Kidney (tissue), 14 donors: ENCODE results near the gene ETS1. TPM values are rescaled to one million over a fixed set of nuclear protein-coding genes. Genes with fewer than 3 reads are reported as not detected.

Experiments
- DNase-seq, 5 donors: peaks; one replicate each; pipeline ENCODE4 v3.0.0-alpha.2; 2013 to 2020
- FAIRE-seq: peaks from 2 replicates; lab custom pipeline; 2012; peaks lifted over from hg19 to GRCh38; lab: Jason Lieb, UNC
- H3K27ac ChIP-seq, 2 donors: one replicate each; pipeline ENCODE4 v1.7.0; 2013; ENCODE audit warnings: low read depth in 2 of 2, low read length in 2 of 2, inconsistent platforms in 1 of 2
- H3K27me3 ChIP-seq: one replicate; pipeline ENCODE4 v1.7.1; 2013; ENCODE audit warnings: low read length, inconsistent platforms; ENCODE audit not compliant: control insufficient read depth, insufficient read depth
- H3K36me3 ChIP-seq, 3 donors: one replicate each; pipeline versions ENCODE4 v1.7.0 to v1.7.1; 2013; ENCODE audit warnings: low read length in 3 of 3, control low read depth in 1 of 3, inconsistent platforms in 1 of 3; ENCODE audit not compliant: insufficient read depth in 3 of 3, control insufficient read depth in 2 of 3
- H3K4me1 ChIP-seq, 3 donors: one replicate each; pipeline versions ENCODE4 v1.7.0 to v1.7.1; 2013; ENCODE audit warnings: low read length in 3 of 3, inconsistent platforms in 1 of 3, low read depth in 1 of 3; ENCODE audit not compliant: control insufficient read depth in 2 of 3, insufficient read depth in 2 of 3
- H3K4me3 ChIP-seq, 3 donors: one replicate each; pipeline versions ENCODE4 v1.7.0 to v1.8.1; 2013; ENCODE audit warnings: low read length in 3 of 3, control low read depth in 1 of 3, inconsistent platforms in 1 of 3
- H3K9ac ChIP-seq, 3 donors: one replicate each; pipeline versions ENCODE4 v1.7.0 to v1.7.1; 2013; ENCODE audit warnings: low read length in 3 of 3, control low read depth in 1 of 3, inconsistent platforms in 1 of 3
- H3K9me3 ChIP-seq, 3 donors: one replicate each; pipeline versions ENCODE4 v1.7.0 to v1.7.1; 2013; ENCODE audit warnings: low read length in 3 of 3, control low read depth in 1 of 3, inconsistent platforms in 1 of 3; ENCODE audit not compliant: control insufficient read depth in 2 of 3, insufficient read depth in 1 of 3
- intact Hi-C: fragments of 100-400 bp; cut with DNase I; formaldehyde crosslinking; loops from one replicate; pipeline ENCODE4 v1.11.1; 2022
- polyA plus RNA-seq: library from polyadenylated mRNA; stranded (reverse); fragments of 350-450 nt; fragmentation: Illumina TruSeq; extraction: RNeasy Lipid Tissue Mini Kit (QIAGEN cat#74804); gene quantifications from one replicate; pipeline ENCODE4 v1.2.3, GENCODE V29; 2014; ENCODE audit warnings: low read depth, low replicate concordance; ENCODE audit not compliant: insufficient read depth
- total RNA-seq: library from RNA; stranded (reverse); fragmentation: NEBNext Ultra II Directional; extraction: Animal tissue kit (Norgen Biotek cat#: 25700); gene quantifications from one replicate; pipeline ENCODE4 v1.2.1, GENCODE V29; 2021
- TF ChIP-seq, protein P1 (sequence below): IDR thresholded peaks from 3 replicates; pipeline ENCODE4 v1.5.1; 2012; ENCODE audit warnings: mild to moderate bottlenecking, moderate library complexity, borderline replicate concordance; ENCODE audit not compliant: insufficient read depth; ENCODE audit errors: extremely low read depth
- donor health status: control.
- donor health status: control.
- donor health status: control.
- donor health status: control.
- donor health status: control.
- donor health status: DM: yes; HTN: yes; CAD: no.
- donor health status: Normal renal cell carcinoma (clear cell type).

ETS1 gene
- total and polyA plus RNA-seq, 2 donors from 2014 or later = 23.5 to 124 TPM

DNA sequence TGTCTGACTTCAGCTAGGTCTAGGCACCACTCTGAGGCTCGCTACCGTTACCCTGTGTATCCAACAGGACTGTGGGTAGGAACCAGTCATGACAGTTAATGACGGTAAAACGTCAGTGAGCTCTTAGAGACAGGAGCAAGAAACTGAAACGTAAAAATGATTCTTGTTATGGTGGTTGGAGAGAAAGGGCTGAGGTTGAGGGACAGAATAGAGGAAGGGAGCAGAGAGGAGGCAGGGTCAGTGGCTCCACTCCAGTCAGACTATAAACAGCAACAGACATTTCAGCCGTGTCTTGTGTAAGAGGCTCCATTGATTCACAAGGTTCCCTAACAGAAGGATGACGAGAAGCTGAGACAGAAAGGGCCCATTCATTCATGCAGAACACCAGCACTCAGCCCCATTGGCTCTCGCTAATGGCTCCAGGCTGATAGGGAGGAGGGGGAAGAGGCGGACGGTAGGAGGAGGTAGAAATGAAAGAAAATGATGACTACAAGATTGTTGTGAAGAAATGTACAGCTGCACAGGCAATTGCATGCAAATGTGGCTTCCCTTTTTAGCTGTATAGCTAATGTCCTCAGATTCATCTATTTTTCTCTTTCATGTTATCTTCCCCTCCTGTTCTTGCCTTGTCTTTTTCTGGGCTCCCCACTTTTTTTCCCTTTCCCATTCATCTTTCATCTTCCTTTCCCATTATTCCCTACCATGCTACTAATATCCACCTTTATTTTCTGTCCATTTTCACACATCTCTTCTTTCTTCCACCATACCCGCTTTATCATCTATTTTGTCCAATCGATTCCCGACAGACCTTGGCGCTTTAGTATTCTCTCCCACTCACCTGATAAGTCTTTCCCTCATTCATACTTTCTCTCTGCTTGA is 34.3 kb downstream of the ETS1 start:
- DNase-seq (no peak), FAIRE-seq (no peak)
- TF ChIP-seq, protein P1, sequence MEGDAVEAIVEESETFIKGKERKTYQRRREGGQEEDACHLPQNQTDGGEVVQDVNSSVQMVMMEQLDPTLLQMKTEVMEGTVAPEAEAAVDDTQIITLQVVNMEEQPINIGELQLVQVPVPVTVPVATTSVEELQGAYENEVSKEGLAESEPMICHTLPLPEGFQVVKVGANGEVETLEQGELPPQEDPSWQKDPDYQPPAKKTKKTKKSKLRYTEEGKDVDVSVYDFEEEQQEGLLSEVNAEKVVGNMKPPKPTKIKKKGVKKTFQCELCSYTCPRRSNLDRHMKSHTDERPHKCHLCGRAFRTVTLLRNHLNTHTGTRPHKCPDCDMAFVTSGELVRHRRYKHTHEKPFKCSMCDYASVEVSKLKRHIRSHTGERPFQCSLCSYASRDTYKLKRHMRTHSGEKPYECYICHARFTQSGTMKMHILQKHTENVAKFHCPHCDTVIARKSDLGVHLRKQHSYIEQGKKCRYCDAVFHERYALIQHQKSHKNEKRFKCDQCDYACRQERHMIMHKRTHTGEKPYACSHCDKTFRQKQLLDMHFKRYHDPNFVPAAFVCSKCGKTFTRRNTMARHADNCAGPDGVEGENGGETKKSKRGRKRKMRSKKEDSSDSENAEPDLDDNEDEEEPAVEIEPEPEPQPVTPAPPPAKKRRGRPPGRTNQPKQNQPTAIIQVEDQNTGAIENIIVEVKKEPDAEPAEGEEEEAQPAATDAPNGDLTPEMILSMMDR = no peak
- Histone ChIP-seq H3K36me3 (no peaks in the 10 kb centered on the region), H3K9ac (no peak overlapping the region), H3K27me3 (no peaks in the 10 kb centered on the region), H3K4me1 (peaks cover 3 to 10% (median 4%) of the 10 kb centered on the region in 3 donors), H3K4me3 (no peak overlapping the region), H3K9me3 (no peaks in the 10 kb centered on the region), H3K27ac (no peak overlapping the region)
- intact Hi-C loops = no loop called here

DNA sequence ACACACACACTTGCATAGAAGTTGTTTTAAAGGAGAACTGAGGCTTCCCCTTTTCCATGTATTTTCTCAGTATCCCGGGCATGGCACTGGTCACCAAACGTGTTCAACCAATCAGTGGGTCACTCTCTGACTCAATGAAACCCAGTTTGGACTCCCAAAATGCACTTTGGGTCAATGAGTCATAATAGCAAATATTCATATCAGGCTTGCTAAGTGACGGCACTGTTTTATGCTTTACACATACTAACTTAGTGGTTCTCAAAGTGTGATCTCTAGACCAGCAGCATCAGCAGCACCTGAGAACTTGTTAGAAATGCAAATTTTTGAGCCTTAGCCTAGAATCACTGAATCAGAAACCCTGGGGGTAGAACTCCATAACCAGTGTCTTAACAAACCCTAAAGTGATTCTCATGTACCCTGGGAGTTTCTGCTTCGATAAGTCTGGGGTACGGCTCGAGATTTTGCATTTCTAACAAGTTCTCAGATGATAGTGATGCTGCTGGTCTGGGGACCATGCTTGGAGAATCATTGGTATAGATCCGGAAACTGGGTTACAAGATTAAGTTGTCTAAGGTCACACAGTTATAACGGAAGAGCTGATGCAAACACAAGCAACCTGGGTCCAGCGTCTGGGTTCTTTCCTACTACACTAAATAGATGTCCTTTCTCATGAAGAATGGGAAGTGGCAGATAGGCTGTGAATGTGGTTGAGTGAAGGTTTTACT is 35.6 kb downstream of the ETS1 start:
- FAIRE-seq (no peak), DNase-seq (no peak)
- Histone ChIP-seq H3K4me3 (no peak overlapping the region), H3K4me1 (peaks cover 3 to 11% (median 4%) of the 10 kb centered on the region in 3 donors), H3K27me3 (no peaks in the 10 kb centered on the region), H3K9me3 (no peaks in the 10 kb centered on the region), H3K9ac (no peak overlapping the region), H3K27ac (no peak overlapping the region), H3K36me3 (no peaks in the 10 kb centered on the region)
- intact Hi-C loops = no loop called here
- TF ChIP-seq, protein P1 = no peak

DNA sequence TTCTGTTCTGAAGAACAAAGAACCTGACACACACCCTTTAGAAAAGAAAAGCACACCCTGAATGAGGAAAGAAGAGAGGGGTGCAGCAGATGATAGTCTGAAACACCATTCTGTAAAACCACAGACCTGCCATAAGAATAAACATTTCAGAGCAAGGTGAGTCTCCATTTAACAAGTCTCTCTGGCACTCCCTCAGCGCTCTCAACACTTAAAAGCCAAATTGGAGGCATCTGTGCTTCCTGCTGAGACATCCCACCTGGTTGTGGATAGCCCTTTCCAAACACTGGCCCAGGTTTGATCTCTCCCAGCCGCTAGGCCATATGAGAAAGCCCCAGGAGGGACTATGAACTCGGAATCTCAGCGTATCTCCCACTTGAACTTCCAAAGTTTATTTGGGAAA is 36.3 kb downstream of the ETS1 start:
- FAIRE-seq (no peak), DNase-seq (peak in 1 of 5 donors; percentile 61)
- Histone ChIP-seq H3K9ac (no peak overlapping the region), H3K27me3 (no peaks in the 10 kb centered on the region), H3K4me3 (no peak overlapping the region), H3K36me3 (no peaks in the 10 kb centered on the region), H3K4me1 (peaks cover 3 to 13% (median 4%) of the 10 kb centered on the region in 3 donors), H3K9me3 (no peaks in the 10 kb centered on the region), H3K27ac (no peak overlapping the region)
- TF ChIP-seq, protein P1 = no peak
- intact Hi-C loops = no loop called here
